ENCODE data around the gene NUDT3.

- TF ChIP-seq BHLHE40 (IDR thresholded peaks at IDR 0.05; ENCODE audit: borderline replicate concordance) (no peak), FOXM1 (IDR thresholded peaks at IDR 0.05; ENCODE audit: borderline replicate concordance) (no peak), SP1 (IDR thresholded peaks at IDR 0.05) (no peak), TARDBP (IDR thresholded peaks at IDR 0.05) (no peak), SUZ12 (IDR thresholded peaks at IDR 0.05) (no peak)
These were observed 156.9 kb downstream of the NUDT3 start for GRCh38 chr6:34235307-34236130.

All from HEK293T (cell line).